ENCODE results near the gene FBXW5. TPM values are rescaled to one million over a fixed set of nuclear protein-coding genes. Genes with fewer than 3 reads are reported as not detected.

The FBXW5 gene
- 70.1 to 101 TPM (median 99.1 TPM) in 5 replicates for total RNA-seq (2022; extraction: Qiagen RNA extraction; ENCODE audit: low read depth)

GRCh38 chr9:136944519-136945332, at the start of gene FBXW5, which contains the start of gene C8G:
TSS of gene FBXW5 (minus strand) at chr9:136944738. CDS start at chr9:136944083, 655 bp downstream.
TSS of gene C8G (plus strand) at chr9:136945243. CDS start at chr9:136945321, 78 bp downstream.

GRCh38 chr9:136991993-136992818, 47.7 kb upstream of the FBXW5 start, which contains the start of gene PAXX:
TSS of gene PAXX (plus strand) at chr9:136992422. CDS start at chr9:136992444, 22 bp downstream.

GRCh38 chr9:136982232-136983051, 37.9 kb upstream of the FBXW5 start, which contains the start of gene LCNL1:
TSS of gene LCNL1 (plus strand) at chr9:136982993. CDS start at chr9:136983587, 594 bp downstream.

GRCh38 chr9:136977223-136977622, 32.7 kb upstream of the FBXW5 start, which contains the start of gene PTGDS:
TSS of gene PTGDS (plus strand) at chr9:136977504. CDS start at chr9:136977579, 75 bp downstream.

GRCh38 chr9:136951541-136952320, 7.2 kb upstream of the FBXW5 start, which contains the start of gene LCN12:
TSS of gene LCN12 (plus strand) at chr9:136952273. CDS start at chr9:136952328, 55 bp downstream.

Other genes starting within 250 kb of the FBXW5 start
- 6.9 to 9.6 TPM (median 9.4 TPM) in 5 replicates for gene DIPK1B, start 232.2 kb downstream of the FBXW5 start, total RNA-seq (2022; extraction: Qiagen RNA extraction; ENCODE audit: low read depth)
- not detected in 5 replicates for gene LCN10, start 201.8 kb downstream of the FBXW5 start, total RNA-seq (2022; extraction: Qiagen RNA extraction; ENCODE audit: low read depth)
- not detected in 5 replicates for gene LCN6, start 196.2 kb downstream of the FBXW5 start, total RNA-seq (2022; extraction: Qiagen RNA extraction; ENCODE audit: low read depth)
- not detected in 5 replicates for gene LCN8, start 186.5 kb downstream of the FBXW5 start, total RNA-seq (2022; extraction: Qiagen RNA extraction; ENCODE audit: low read depth)
- gene LCN15, start 180.2 kb downstream of the FBXW5 start, total RNA-seq (2022; extraction: Qiagen RNA extraction; ENCODE audit: low read depth) = not detected in 5 replicates
- 64.6 to 80.7 TPM (median 74.2 TPM) in 5 replicates for gene TMEM141, start 153.4 kb downstream of the FBXW5 start, total RNA-seq (2022; extraction: Qiagen RNA extraction; ENCODE audit: low read depth)
- 0.15 to 0.72 TPM (median 0.44 TPM) in 5 replicates for gene CCDC183, start 148.4 kb downstream of the FBXW5 start, total RNA-seq (2022; extraction: Qiagen RNA extraction; ENCODE audit: low read depth)
- 58.9 to 86.1 TPM (median 79.5 TPM) in 5 replicates for gene RABL6, start 136.8 kb downstream of the FBXW5 start, total RNA-seq (2022; extraction: Qiagen RNA extraction; ENCODE audit: low read depth)
- gene AJM1, start 102.3 kb downstream of the FBXW5 start, total RNA-seq (2022; extraction: Qiagen RNA extraction; ENCODE audit: low read depth) = 4.0 to 4.7 TPM (median 4.2 TPM) in 5 replicates
- gene PHPT1, start 95.3 kb downstream of the FBXW5 start, total RNA-seq (2022; extraction: Qiagen RNA extraction; ENCODE audit: low read depth) = 285 to 343 TPM (median 299 TPM) in 5 replicates
- gene MAMDC4, start 92.4 kb downstream of the FBXW5 start, total RNA-seq (2022; extraction: Qiagen RNA extraction; ENCODE audit: low read depth) = 2.5 to 5.8 TPM (median 3.1 TPM) in 5 replicates
- gene EDF1, start 78.4 kb downstream of the FBXW5 start, total RNA-seq (2022; extraction: Qiagen RNA extraction; ENCODE audit: low read depth) = 428 to 545 TPM (median 458 TPM) in 5 replicates
- gene TRAF2, start 58.2 kb downstream of the FBXW5 start, total RNA-seq (2022; extraction: Qiagen RNA extraction; ENCODE audit: low read depth) = 43.8 to 69.5 TPM (median 59.1 TPM) in 5 replicates
- 0.85 to 2.9 TPM (median 1.4 TPM) in 5 replicates for gene C8G, start 505 bp upstream of the FBXW5 start, total RNA-seq (2022; extraction: Qiagen RNA extraction; ENCODE audit: low read depth)
- gene LCN12, start 7.5 kb upstream of the FBXW5 start, total RNA-seq (2022; extraction: Qiagen RNA extraction; ENCODE audit: low read depth) = 0.80 to 1.6 TPM (median 1.3 TPM) in 5 replicates
- gene PTGDS, start 32.8 kb upstream of the FBXW5 start, total RNA-seq (2022; extraction: Qiagen RNA extraction; ENCODE audit: low read depth) = 0.57 to 0.68 TPM (median 0.66 TPM) in 3 of 5 replicates, not detected in the others
- 0.07 to 0.08 TPM (median 0.08 TPM) in 3 of 5 replicates, not detected in the others for gene LCNL1, start 38.3 kb upstream of the FBXW5 start, total RNA-seq (2022; extraction: Qiagen RNA extraction; ENCODE audit: low read depth)
- 47.9 to 81.3 TPM (median 74.1 TPM) in 5 replicates for gene PAXX, start 47.7 kb upstream of the FBXW5 start, total RNA-seq (2022; extraction: Qiagen RNA extraction; ENCODE audit: low read depth)
- 3.3 to 5.1 TPM (median 4.8 TPM) in 5 replicates for gene CLIC3, start 51.8 kb upstream of the FBXW5 start, total RNA-seq (2022; extraction: Qiagen RNA extraction; ENCODE audit: low read depth)
- gene ABCA2, start 83.5 kb upstream of the FBXW5 start, total RNA-seq (2022; extraction: Qiagen RNA extraction; ENCODE audit: low read depth) = 21.4 to 27.7 TPM (median 25.4 TPM) in 5 replicates
- 0.06 TPM in 1 of 5 replicates, not detected in the others for gene FUT7, start 87.3 kb upstream of the FBXW5 start, total RNA-seq (2022; extraction: Qiagen RNA extraction; ENCODE audit: low read depth)
- gene NPDC1, start 101.4 kb upstream of the FBXW5 start, total RNA-seq (2022; extraction: Qiagen RNA extraction; ENCODE audit: low read depth) = 44.4 to 81.3 TPM (median 73.5 TPM) in 5 replicates
- 1.1 to 2.3 TPM (median 1.7 TPM) in 5 replicates for gene ENTPD2, start 109.3 kb upstream of the FBXW5 start, total RNA-seq (2022; extraction: Qiagen RNA extraction; ENCODE audit: low read depth)
- 14.8 to 25.2 TPM (median 21.9 TPM) in 5 replicates for gene SAPCD2, start 125.8 kb upstream of the FBXW5 start, total RNA-seq (2022; extraction: Qiagen RNA extraction; ENCODE audit: low read depth)
- 9.7 to 13.3 TPM (median 10.7 TPM) in 5 replicates for gene UAP1L1, start 132.8 kb upstream of the FBXW5 start, total RNA-seq (2022; extraction: Qiagen RNA extraction; ENCODE audit: low read depth)
- gene MAN1B1, start 142.2 kb upstream of the FBXW5 start, total RNA-seq (2022; extraction: Qiagen RNA extraction; ENCODE audit: low read depth) = 39.8 to 52.8 TPM (median 51.9 TPM) in 5 replicates
- gene DPP7, start 170.0 kb upstream of the FBXW5 start, total RNA-seq (2022; extraction: Qiagen RNA extraction; ENCODE audit: low read depth) = 81.3 to 123 TPM (median 112 TPM) in 5 replicates
- 0.30 to 0.61 TPM (median 0.40 TPM) in 5 replicates for gene GRIN1, start 194.4 kb upstream of the FBXW5 start, total RNA-seq (2022; extraction: Qiagen RNA extraction; ENCODE audit: low read depth)
- gene LRRC26, start 225.3 kb upstream of the FBXW5 start, total RNA-seq (2022; extraction: Qiagen RNA extraction; ENCODE audit: low read depth) = 0.70 to 2.1 TPM (median 1.2 TPM) in 5 replicates
- gene TMEM210, start 227.3 kb upstream of the FBXW5 start, total RNA-seq (2022; extraction: Qiagen RNA extraction; ENCODE audit: low read depth) = not detected in 5 replicates
- 25.3 to 36.9 TPM (median 34.6 TPM) in 5 replicates for gene ANAPC2, start 243.8 kb upstream of the FBXW5 start, total RNA-seq (2022; extraction: Qiagen RNA extraction; ENCODE audit: low read depth)
- gene SSNA1, start 243.9 kb upstream of the FBXW5 start, total RNA-seq (2022; extraction: Qiagen RNA extraction; ENCODE audit: low read depth) = 105 to 159 TPM (median 141 TPM) in 5 replicates

Measured in A549 treated with GW870086 at 1 μM for 4 hours (cell line).